TTC549 (cell line): ENCODE data around the gene MRFAP1.
"Not testable (repeated sequence)": the region's sequence is repeated elsewhere in the genome, so short reads cannot be mapped to it uniquely, and the experiment has no call there.

Experiments
- FAIRE-seq: peaks from 2 replicates; lab custom pipeline; 2012; peaks lifted over from hg19 to GRCh38; lab: Jason Lieb, UNC

MRFAP1 gene

DNA sequence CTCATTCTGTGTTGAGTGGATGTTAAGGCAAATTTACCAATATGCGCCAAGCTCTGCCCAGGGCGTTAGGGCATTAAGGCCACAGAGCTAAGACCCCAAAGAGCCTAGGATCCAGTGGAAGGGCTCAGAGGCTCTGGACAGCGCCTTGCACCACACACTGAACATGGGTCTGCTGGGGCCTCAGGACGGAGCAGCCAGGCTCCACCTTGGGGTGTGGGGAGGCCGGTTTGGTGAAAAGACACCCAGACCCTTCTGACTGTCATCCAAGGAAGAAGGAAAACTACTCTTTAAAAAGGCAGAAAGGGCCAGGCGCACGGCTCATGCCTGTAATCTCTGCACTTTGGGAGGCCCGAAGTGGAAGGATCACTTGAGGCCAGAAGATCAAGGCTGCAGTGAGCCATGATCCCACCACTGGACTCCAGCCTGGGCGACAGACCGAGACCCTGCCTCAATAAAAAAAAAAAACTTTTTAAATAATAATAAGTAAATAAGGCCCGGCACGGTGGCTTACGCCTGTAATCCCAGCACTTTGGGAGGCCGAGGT, 1.3 kb upstream of the MRFAP1 start:
- no peak for FAIRE-seq

DNA sequence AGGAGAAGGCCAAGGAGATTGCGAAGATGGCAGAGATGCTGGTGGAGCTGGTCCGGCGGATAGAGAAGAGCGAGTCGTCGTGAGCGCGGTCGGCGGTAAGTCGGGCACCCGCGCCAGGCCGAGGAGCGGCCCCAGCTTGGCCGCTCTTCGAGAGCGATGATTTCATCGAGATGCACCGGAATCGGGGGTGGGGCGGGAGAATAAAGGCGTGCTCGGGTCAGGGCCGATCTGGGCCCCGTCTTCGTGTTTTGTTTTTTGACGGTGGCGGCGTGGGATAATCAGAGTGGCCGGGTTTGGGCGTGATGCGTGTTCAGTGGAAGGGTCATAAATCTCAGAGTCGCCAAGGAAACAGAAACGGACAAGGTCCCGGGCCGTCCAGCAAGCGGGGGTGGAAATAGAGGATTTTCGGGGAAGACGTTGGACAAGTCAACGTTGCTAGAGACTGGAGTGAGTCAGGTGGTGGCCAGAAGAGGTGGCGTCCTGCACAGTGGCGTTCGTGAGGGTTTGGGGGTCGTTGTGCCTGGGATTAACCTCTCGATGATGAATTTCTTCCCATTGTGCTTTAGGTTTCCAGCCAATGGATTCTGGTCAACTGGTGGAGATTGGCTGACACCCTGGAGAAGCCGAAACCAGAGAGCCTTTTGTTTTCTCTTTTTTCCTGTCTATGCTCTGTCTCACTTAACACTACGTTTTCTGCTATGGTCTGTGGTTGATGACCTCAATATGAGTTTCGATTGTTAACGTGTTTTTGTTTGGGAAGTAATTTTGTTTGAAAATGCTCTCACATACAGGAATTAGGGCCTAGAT, 882 bp downstream of the MRFAP1 start:
- FAIRE-seq = no peak

DNA sequence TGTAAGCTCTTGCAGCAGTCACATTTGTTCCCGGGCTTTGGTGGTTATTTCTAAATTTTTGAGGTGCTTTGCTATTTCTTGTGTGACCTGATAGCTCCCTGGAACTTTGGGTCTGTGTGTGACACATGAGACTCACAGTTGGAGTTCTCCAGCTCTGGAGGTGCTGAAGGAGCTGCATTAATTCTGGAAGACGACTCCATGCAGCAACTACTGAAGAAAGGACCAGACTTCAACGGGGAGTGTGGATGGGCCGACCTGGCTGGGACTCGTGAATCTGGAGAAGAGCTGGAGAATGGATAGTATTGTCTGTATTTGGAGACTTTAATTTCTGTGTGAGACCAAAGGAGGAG, 1.5 kb downstream of the MRFAP1 start:
- no peak for FAIRE-seq

DNA sequence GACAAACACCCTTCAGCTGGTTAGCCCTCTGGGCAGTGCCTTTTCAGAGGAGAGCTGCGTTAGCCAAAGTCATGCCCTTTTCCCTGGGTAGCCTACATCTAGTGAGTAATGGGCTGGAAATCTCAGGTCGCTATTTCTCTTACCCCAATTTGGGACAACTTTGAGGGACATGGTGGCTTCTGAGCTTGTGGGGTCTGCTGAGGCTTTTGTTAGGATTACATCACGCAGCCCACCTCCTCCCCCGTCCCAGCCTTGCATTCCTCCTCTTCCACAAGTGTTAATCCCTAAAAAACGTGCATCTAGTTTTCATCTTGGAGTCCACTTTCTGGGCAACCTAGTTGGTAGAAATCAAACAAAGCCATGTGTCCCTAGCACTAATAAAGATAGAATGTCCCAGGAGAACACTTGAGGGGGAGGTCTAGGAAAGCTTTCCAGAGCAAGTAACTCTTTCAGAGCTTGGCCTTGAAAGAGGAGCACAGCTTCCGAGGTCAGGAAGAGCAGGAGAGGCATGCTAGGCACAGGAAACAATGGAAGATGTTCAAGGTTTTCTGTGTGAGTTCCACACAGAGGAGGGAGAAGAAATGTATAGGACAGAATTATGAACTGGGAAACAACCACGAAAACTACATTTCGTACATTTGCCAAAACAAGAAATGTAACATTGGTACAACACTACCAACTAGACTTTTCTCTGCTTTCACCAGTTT, 2.8 kb downstream of the MRFAP1 start:
- no peak for FAIRE-seq

DNA sequence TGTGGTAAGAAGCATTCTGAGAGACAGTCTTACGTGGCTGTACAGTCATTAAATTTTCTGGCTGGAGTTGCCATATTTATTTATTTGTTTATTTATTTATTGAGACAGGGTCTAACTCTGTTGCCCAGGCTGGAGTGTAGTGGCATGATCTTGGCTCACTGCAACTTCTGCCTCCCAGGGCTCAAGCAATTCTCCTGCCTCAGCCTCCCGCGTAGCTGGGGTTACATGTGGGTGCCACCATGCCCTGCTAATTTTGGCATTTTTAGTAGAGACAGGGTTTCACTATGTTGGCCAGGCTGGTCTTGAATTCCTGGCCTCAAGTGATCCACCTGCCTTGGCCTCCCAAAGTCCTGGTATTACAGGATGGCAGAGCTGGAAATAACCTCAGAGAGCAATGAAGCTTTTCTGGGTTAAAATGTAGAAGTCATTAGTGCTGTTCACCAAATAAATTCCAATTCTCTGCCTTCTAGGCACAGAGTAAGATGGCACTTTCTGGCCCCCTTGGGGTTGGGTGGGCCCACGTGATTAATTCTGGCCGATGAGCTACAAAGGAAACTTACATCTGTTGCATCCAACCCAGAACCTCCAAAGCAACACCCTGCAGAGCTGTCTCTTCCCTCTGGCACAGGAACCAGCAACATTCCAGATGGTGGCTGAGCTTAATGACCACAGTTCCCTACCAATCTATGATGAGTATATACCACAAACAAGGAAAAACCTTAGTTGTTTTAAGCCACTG, 4.5 kb downstream of the MRFAP1 start:
- FAIRE-seq = no peak

DNA sequence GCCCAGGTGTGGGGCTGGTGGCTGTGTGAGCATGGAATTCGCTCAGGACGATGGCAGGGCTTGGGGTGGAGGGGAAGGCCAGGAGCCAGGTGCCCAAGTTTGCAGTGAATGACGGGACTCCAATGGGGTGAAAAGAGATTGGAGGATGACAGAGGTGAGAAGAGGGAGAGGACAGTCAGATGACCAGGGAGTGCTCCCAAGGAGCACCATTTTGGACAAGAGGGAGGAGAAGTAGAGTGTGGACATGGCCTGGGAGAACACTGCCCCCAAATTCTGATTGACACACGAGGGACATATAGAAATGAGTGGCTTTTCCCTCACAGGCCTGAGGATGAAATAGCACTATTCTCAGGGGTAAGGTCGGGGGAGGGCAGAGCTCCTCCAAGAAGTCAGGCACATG, 6.7 kb downstream of the MRFAP1 start:
- no peak for FAIRE-seq

DNA sequence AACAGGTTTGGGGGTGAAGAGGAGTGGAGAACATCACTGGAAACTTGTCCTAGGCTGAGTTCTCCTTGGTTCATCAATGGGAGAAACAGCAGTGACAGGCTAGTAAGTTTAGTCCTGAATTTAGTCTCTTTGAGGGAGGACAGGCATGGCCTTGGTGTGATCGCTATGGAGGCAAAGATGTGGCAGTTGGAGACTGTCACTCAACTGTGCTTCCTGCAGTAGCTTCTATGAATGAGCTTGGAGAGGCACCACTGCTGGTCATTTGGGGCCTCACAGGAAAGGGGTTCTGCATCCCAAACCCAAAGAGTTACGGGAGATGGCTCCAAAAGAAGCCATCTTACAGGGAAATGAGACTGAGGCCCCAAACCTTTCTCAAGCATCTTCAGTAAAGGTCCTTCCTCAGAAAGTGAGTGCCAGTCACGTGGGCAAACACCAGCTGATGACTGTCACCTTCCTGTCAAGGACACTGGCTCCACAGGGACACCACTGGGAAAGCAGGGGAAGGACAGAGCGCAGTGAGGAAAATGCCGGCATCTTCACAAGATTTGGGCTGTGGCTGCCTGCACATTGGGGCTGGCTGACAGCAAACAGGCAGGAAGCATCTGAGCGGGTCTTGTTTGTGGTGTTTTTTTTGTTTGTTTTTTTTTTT, 7.2 kb downstream of the MRFAP1 start:
- no peak for FAIRE-seq

DNA sequence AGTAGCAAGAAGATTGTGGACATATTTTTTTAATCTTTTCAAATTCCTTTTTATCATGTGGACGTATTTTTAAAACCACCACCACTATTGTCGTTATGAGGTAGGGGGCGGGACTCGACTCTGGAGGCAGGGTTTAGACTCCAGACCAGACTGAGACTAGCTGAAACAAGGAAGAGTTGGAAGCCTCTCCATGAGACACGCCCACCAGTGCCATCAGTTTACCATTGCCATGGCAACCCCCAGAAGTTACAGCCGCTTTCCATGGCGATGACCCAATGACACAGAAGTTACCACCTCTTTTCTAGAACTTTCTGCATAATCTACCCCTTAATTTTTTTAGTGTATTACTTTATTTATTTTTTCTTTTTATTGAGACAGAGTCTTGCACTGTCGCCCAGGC, 8.7 kb downstream of the MRFAP1 start:
- FAIRE-seq = no peak

DNA sequence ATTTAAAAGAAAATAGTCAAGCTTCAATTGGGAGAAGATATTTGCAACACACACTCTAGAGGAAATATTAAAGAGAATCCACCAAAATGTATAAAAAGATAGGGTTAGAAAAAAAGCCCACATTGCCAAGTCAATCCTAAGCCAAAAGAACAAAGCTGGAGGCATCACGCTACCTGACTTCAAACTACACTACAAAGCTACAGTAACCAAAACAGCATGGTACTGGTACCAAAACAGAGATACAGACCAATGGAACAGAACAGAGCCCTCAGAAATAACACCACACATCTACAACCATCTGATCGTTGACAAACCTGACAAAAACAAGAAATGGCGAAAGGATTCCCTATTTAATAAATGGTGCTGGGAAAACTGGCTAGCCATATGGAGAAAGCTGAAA, 13.7 kb downstream of the MRFAP1 start:
- FAIRE-seq = not testable (repeated sequence)

DNA sequence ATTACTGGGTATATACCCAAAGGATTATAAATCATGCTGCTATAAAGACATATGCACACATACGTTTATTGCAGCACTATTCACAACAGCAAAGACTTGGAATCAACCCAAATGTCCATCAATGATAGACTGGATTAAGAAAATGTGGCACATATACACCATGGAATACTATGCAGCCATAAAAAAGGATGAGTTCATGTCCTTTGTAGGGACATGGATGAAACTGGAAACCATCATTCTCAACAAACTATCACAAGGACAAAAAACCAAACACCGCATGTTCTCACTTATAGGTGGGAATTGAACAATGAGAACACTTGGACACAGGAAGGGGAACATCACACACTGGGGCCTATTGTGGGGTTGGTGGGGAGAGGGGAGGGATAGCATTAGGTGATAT, 14.8 kb downstream of the MRFAP1 start:
- not testable (repeated sequence) for FAIRE-seq

DNA sequence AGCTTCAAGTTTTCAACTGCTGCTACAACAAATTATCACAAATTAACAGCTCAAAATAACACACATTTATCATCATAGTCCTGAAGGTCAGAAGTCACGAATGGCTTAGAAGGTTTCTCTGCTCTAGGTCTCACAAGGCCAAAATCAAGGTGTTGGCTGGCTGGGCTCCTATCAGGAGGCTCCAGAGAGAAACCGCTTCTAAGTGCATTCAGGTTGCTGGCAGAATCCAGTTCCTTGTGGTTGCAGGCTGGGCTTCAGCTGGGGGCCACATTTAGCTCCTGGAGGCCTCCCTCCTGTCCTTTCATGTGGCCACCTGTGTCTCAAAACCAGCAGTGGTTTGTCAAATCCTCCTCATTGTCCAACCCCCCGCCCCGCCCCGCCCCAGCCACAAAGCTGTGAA, 15.4 kb downstream of the MRFAP1 start:
- FAIRE-seq = no peak

DNA sequence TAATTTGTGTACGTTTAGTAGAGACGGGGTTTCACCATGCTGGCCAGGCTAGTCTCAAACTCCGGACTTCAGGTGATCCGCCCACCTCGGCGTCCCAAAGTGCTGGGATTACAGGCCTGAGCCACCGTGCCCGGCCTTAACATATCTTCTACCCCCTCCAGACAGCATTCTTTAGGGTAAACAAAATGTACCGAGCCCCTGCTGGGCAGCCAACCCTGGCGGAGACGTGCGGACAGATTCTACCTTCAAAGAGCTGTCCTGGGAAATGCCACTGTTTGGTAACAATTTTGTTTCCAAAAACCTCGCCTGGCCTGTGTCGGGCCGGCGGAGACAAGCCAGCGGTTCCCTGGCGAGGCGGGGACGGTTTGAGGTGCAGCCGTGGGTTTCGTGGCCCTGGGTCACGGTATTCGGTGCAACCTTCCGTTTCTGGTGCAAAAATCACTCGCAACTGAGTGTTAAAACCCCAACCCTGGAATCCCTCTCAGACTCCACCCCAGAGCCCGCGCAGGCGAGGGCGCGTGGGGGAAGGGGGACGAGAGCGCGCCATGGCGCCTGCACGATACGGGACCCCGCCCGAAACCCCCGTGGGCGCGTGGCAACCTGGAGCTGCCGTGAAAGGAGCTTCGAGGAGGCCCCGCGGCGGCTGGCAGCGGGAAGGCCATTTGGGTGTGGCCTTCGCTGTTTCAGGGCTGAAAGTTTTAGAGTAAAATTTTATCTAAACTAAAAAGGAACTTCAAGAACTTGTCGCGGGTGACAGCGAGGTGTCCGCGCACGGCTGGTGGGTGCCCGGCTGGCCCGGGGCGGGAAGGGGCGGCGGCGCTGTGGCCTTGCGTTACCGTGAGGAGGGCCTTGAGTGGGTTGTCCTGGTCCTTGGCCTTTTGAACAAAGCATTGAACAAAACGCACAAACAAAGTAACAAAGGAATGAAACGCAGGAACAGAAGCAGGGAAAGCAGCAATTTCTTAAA, 17.0 kb downstream of the MRFAP1 start:
- no peak for FAIRE-seq

DNA sequence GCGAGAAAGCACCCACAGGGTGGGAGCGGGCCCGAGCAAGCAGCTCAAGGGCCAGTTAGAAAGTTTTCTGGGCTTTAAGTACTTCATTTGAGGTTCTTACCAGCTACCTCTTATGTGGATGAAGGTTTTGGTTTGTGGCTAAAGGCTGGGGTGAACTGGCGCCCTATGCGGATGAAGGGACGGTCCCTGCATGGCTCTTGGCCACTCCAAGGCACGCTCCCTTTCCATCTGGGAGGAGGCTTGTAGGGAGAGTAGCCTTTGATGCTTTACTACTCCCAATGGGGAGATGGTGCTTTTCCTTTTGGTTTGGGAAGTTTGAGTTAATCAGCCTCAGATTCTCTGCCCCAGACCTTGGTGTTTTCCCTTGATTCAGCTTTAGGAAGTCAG, 17.7 kb downstream of the MRFAP1 start:
- no peak for FAIRE-seq

DNA sequence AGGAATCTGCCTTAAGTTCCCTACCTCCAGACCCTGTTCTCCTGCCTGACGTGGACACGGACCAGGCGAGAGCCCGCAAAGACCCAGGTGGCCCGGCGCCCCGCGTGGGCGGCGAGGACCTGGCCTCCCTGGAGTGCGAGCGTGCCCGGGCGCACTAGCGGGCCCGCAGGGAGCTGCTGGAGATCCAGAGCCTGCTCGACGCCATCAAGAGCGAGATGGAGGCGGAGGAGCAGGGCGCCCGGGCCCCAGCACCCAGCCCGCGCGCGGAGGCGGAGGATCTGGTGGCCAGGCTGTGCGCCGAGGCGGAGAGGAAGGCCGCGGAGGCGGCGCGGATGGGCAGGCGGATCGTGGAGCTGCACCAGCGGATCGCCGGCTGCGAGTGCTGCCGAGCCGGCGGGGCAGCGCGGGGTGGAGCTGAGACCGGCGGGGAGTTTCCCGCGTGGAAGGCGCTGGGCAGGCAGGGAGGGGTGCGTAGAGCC, 18.2 kb downstream of the MRFAP1 start:
- FAIRE-seq = no peak

DNA sequence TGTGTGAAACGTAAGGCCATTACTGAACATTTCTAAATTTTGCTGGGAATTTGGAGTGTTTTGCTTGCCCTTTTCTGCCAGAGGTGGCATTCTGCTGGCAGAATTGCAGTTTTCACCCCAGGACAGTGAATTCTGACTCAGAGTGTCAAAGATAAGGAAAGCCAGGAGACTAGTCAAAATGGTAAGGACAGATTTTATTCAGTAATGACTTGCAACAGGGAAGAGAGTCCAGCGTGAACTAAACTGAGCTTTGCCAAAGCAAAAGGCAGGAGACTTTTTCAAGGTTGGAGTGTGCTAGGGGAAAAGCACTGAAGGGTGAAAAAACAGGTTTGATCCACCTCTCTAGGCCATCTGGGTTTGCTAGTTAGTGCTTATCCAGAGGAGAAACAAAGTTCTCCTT, 19.4 kb downstream of the MRFAP1 start:
- no peak for FAIRE-seq

DNA sequence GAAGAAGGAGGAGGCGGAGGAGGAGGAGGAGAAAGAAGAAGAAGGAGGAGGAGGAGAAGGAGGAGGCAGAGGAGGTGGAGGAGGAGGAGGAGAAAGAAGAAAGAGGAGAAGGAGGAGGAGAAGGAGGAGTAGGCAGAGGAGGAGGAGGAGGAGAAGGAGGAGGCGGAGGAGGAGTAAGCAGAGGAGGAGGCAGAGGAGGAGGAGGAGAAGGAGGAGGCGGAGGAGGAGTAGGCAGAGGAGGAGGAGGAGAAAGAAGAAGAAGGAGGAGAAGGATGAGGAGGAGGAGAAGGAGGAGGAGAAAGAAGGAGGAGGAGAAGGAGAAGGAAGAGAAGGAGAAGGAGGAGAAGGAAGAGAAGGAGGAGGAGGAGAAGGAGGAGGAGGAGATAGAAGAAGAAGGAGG, 19.9 kb downstream of the MRFAP1 start:
- no peak for FAIRE-seq

DNA sequence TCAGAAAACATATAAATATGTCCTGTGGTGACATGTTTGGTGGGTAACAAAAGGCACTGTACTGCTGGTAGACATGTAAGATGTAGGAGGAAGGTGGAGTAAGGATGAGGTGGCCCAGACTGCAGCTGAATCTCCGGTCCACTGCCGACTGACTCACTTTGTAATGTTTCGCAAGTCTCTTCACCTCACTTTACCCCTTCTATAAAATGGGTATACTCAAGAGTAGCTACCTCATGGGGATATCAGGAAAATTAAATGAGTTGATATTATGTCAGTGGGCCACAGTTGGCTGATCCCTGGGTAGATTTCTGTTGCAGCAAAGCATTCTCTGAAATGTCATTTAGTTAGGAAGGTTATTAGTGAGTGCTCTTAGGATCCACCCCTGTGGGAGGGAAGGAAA, 22.1 kb downstream of the MRFAP1 start:
- FAIRE-seq = no peak

DNA sequence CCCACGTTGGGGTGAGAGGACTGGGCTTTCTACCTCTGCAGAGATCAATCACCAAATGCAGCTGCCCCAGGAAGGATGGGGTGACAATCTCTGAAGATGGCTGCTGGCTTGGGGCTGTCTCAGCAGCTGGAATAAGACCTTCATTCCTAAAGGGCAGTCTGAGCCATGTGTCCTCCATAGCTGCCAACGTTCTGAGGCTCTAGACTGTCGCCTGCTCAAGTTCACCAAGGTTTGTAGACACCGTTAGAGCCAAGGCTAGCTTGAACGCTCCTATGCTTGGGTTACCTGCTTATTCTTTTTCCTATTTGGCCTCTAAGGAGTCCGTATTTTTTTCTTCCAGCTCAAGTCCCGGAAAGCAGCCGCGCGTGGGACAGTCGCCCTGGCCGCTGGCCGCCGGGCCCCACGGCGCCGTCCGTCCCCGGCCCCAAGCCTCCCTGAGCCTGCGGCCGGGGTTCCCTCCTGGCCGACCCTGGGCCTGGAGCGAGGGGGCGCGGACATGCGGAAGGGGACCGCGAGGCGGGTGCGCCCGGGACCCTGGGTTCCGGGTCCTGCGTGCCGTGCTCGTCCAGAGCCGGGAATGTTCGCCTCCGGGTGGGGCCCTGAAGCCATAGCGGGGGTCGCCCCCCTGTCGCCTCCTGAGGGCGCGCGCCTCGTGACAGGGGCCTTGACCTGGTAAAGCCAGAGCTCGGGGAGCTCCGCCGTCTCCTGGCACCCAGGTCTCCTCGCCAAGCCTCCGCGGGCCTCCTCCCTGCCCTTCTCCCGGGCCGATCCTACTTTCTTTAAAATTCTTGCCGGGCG, 23.3 kb downstream of the MRFAP1 start:
- no peak for FAIRE-seq

DNA sequence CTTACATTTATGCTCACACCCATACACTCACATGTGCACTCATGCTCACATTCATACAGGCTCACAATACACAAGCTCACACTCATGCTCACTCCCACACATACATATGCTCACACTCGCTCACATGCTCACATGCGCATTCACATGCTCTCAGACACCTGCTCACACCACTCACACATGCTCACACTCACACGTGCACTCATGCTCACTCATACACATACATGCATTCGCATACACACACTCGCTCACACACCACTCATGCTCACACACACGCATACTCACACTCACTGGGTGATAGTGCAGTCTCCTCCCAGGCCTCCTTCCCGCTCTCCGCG, 24.8 kb downstream of the MRFAP1 start:
- no peak for FAIRE-seq

DNA sequence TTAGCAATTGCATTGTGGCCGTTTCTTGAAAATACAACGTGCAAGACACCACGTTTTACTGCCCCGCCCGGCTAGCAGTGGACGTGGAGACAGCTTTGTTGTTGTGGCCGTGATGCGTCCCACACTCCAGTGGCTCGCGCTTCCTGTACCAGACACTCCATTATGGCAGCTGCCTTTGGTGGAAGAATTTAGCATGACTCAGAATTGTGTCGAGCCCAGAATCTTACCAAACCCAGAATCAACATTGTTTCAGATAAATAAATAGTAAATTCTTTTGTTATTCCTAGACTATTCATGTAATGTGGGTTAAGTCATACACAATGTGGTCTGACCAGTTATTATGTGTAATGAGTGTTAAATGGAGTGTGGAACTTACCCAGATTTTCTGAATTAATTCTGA, 27.9 kb downstream of the MRFAP1 start:
- no peak for FAIRE-seq

DNA sequence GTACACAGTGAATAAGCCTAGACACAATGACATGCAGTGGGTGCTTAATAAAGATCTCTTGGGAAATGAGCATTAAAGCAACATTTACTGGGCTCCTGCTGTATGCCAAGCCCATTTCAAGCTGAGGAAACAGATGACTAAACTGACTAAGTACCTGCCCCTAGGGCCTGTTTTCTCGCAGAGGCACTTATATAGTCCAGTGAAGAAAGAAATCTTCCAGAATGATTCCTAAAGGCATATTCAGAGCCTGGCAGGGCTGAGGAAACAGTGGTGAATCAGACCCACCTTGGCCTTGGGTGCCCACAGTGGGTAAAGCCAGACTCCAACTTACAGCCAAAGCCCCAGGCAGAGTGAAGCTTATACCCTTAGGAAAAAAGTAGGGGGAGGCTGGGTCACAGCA, 31.2 kb downstream of the MRFAP1 start:
- FAIRE-seq = no peak
